GM19238 (cell line): ENCODE measurements around the gene RMC1.
"Not testable (repeated sequence)": the region's sequence is repeated elsewhere in the genome, so short reads cannot be mapped to it uniquely, and the experiment has no call there.

Experiments
- DNase-seq: peaks from one replicate; pipeline ENCODE4 v3.0.0; 2011; ENCODE audit warnings: low spot score; ENCODE audit not compliant: insufficient read length

Gene RMC1

DNA sequence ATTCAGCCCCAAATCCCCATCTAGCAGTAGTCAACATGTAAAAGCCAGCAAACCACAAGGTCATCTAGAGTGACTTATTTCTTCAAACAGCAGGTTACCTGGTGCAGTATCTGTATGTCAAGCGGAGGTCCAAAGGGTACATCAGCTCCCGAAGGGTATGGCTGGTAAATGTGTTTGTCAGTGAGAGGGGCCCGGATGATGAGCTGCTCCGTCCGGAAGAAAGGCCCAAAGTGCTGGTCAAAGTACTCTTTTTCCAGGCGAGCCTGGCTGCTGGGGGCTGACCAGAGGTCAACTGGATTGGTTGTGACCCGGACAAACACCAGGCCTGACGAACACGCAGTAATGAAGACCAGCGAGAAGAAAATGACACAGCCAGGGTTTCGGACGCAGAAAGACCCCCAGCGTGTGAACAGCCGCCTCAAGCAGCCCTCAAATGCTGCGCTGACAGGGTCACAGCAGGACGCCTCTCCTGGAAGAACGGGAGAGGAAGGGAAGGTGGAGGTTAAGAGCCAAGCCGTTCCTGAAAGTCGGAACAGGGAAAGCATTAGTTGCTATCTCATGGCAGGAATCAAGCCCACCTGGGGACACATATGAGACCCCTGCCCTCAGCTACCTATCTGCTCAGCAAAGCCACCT lies 53.0 kb downstream of the RMC1 start:
- no peak for DNase-seq

DNA sequence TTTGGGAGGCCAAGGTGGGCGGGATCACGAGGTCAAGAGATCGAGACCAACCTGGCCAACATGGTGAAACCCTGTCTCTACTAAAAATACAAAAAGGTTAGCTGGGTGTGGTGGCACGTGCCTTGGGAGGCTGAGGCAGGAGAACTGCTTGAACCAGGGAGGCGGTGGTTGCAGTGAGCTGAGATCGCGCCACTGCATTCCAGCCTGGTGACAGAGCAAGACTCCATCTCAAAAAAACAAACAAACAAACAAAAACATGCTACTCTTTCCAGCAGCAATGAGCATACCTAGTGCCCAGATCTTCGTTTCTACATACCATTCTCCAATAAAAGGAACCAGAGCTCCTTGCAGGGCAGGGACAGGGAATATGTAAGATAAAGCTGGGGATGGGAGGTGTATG lies 54.2 kb downstream of the RMC1 start:
- not testable (repeated sequence) for DNase-seq

DNA sequence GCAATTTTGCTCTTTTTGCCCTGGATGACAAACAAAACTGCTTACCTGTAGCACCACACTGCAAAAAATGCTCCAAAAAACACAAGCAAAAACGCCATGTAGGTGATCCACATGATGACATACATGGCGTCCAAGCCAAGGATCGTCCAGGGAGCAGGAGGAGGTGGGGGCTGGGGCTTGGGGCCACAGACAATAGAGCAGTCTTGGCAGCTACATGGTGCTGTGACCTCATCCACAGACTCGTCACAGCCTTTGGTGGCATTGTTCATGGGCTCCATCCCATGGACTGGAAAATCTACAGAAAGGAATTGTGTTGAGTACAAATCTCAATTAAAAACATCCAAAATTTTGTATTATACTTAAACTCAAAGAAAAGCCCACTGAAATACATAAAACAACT lies 56.9 kb downstream of the RMC1 start:
- DNase-seq = no peak

DNA sequence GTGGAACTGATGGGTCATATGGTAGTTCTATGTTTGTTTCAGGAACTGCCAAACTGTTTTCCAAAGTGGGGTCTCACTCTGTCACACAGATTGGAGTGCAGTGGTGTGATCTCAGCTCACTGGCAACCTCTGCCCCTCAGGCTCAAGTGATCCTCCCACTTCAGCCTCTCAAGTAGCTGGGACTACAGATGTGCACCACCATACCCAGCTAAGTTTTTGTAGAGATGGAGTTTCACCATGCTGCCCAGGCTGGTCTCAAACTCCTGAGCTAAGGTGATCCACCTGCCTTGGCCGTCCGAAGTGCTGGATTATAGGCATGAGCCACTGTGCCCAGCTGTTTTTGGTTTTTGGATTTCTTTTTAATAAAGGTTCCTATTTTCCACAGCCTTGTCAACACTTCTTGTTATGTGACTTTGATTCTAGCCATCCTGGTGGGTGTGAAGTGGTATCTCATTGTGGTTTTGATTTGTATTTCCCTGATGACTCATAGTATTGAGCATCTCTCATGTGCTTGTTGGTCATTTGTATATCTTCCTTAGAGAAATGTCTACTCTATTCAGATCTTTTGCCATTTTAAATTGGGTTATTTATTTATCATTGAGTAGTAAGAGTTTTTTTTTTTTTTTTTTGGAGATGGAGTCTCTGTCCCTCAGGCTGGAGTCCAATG lies 60.2 kb downstream of the RMC1 start:
- no peak for DNase-seq

DNA sequence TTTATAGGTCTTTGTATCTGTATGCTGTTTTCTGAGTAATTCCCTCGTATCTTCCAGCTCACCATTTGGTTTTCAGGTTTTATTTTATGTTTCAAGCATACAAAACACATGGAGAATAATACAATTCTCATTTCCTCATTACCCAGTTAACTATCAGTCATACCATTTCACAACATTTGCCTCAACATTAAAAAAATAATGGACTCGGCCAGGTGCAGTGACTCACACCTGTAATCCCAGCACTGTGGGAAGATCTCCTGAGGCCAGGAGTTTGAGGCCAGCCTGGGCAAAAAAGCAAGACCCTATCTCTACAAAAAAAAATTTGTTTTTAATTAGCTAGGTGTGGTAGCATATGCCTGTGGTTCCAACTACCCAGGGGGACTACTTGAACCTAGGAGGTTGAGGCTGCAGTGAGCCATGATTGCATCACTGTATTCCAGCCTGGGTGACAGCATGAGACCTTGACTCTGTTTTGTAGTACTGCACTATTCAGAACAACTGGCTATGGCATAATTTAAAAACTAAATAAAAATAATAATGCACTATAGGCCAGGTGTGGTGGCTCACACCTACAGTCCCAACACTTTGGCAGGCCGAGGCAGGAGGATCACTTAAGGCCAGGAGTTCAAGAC lies 62.7 kb downstream of the RMC1 start:
- no peak for DNase-seq

DNA sequence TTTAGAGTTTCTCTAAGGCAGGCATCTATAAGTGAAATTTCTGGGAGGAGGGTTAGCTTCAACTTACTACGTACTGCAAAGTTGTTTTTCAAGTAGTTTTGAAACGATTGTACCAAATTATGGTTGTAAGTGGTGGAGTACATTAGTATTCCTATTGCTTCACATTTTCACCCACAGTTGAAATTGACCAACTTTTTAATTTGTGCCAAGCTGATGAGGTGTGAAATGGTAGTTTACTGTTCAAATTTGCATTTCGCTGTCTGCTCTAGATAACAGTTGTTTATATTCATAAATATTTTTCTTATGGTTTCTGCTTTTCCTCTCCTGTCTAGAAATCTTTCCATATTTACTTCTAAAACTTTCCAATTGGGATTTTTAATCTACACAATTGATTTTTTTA lies 64.4 kb downstream of the RMC1 start:
- no peak for DNase-seq

DNA sequence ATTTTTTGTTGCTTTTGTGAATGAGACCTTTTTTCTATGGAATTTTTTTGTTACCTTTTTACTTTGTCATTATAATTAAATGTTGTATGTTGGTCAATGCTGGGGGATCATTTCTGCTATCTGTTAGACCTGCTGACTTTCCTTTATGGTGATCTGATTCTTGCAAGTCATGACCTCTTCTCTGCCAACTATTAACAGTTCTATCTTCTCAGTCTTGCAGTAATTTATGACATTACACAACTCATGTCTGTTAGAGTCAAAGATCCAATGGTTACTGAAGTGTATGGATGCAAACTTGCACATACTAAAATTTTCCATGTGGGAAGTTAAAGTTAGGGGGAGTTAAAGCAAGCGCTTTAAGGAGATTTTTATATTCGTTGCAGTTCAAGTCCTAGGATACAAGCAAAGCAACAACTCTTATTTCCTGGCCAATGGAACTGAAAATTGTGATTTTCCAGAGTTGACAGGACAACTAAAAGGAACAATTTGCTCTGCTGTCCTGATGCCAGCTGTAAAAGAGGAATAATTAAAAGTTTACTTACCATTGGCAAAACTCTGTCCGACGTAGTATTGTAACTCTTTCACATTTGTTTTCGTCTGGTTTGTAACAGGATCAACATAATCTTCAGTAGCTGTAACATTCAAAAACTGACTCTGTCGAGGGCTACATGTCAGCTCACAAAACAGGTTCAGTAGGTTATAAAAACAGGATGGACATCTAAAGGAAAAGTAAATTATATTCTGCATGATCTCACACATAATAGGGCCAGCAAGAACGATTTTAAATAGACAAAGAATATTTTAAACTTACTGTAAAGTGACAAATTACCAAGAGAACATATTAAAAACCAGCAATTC lies 65.2 kb downstream of the RMC1 start:
- no peak for DNase-seq

DNA sequence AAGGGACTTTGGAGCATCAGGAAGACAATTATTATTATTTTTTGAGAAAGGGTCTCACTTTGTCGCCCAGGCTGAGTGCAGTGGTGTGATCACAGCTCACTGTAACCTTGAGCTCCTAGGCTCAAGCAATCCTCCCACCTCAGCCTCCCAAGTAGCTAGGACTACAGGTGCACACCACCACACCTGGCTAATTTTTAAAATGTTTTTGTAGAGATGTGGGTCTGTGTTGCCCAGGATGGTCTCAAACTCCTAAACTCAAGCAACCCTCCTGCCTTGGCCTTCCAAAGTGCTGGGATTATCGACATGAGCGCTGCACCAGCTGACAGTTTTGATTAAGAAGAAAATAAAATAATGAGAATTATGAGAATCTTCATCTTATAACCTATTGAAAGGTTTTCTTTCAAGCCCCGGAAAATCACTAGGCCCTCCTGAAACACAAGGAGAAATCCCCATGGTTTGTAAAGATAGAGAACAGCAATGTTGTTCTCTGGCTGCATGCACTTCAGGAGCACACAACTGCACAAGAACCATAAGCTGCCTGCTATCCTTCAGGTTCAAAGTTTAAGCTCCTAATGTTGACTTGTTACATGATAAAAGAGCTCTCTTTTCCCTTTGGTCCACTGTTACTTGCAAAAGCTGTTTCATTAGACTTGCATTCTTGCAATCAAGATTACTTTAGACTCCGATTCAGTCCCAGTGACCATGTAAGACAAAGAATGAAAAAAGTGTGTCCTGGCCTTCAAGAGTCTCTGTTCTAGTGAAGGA lies 66.2 kb downstream of the RMC1 start:
- DNase-seq = no peak

DNA sequence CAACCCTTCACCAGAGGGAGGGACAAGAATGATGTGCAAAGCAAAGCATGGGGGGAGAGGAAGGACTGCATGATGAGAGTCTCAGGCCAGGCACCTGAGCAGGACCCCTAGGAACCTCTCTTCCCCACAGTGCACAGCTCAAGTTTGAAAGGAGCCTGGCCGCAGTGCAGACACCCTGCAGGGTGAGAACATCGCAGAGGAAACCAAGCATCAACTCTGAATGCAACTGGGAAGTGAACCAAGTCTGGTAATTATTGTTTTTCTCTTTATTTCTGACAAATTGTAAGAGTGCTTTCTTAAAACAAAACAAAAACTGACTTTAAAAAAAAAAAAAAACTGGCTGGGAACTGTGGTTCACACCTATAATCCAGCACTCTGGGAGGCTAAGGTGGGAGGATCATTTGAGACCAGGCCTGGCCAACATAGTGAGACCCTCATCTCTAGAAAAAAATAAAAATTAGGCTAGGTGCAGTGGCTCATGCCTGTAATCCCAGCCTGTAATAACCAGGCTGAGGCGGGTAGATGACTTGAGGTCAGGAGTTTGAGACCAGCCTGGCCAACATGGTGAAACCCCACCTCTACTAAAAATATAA lies 67.7 kb downstream of the RMC1 start:
- no peak for DNase-seq

DNA sequence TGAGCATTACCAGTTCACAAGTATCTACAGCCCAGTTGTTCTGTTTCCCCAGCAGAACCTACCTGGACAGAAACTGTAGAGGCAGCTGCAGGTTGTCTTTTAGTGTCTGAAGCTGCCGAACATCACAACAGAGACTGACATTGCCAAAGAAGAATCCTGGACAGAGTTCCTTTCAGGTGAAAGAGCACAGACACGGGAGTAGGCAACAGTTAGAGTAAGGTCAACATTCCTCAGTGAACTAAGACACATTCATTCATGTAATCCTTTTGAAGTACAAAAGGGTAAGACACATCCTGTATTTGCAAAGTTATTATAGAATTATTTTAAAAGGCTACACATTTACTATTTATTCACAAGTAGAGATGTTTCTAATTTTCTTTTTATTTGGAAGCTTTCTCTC lies 68.7 kb downstream of the RMC1 start:
- DNase-seq = no peak

DNA sequence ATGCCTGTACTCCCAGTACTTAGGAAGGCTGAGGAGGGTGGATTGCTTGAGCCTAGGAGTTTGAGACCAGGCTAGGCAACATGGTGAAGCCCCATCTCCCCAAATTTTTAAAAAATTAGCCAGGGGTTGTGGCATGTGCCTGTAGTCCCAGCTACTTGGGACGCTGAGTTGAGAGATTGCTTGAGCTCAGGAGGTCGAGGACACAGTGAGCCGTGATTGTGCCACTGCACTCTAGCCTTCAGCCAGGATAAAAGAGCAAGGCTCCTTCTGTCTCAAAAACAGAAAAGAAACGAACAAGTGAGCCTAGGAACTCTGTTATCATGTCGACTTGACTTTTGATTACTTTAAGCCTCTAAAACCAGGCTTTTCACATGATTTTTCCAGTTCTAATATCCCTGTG lies 69.3 kb downstream of the RMC1 start:
- DNase-seq = no peak

DNA sequence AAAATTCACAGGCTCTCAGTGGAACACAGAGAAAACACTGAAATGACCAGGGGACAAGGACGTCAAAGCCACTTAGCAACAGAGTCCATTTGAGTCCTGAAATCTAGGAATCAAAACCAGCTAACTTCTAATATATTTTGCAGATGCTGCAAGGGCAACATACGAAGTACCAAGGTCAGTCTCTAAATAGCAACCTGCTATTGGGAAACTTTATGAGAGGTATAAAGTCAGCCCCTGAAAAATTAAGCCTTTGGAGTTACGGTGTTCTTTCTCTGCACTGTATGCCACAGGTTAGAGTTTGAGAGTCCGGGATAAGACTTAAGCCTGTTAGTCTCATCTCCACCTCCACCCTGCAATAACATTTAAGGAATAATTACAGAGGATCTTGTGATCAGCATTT lies 69.7 kb downstream of the RMC1 start:
- DNase-seq = no peak

DNA sequence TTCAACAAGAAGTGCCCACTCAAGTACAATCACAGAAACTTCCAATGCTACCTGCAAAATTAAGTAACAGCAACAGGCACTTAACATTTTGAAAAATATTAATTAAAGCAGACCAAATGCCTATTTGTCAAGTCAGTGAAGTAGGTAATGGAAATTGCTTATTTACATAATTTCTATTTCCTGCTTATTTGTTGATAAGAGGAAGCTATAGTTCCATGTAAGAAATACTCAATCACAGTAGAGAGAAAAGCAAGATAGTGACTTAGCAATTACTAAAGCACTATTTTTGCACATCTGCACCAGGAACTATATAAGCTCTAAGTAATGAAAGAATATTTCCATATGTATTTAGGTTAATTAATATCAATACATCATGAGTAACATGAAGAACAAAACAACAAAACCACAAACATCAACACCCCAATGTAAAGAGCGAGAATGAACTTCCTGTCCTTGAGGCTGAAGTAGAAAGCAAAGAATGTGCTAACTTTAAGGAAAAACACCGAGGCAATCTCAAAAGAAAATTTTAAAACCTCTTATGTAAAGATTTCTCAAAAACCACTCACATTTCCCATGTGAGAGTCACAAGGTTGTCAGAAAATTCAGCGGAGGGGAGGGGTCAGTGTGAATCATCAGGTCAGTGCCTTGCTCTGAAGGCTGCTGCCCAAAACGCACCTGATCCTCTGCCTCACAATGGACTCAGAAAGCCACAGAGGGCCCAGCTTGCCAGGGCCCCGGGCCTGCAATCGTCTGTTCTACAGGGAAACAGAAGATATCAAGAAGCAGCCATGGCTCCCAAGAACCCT lies 70.5 kb downstream of the RMC1 start:
- DNase-seq = no peak

DNA sequence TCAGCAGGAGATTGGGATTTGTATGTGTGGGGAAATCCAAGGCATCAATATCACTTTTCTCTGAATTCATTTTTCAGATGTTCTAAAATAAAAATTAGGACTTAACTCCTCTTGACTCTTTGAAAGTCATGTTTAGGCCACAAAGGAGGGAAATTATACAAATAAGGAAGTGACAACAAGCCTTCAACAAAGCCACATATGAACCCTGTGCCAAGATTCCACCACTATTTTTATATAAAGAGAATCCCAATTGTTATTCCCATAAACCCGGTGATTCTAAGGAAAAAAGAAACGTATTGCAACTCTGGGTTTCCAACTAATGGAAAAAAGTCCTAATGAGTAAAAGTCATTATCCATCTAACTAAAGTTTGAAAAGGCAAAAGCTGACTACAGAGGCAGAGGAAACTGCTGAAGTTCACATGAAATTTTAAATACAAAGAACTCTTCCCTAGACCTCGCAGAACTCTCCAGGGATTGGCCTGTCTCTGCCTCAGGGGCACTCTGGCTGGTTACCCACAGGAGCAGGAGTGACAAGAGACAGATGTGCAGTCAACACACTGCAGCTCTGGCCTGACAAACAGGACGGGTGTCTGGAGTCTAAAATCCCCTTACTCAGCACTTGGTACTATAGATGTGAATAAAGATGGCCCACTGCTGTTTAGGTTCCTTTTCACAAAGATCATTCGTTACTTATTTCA lies 71.4 kb downstream of the RMC1 start:
- no peak for DNase-seq

DNA sequence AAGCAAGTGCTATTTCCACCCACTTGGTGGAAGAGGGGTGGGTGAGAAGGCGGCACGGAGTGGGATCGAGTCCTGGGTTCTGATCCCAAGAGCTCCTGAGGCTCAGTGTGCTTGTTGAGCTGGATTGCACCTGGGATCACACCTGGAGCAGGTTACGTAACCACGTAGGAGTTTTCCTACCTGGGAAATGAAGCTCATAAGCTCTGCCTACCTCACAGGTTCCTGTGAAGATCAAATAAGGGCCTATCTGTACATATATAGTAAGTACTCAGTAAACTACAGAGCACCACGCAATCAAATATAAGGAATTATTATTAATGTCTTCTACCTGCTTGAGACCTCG lies 72.0 kb downstream of the RMC1 start:
- DNase-seq = no peak

DNA sequence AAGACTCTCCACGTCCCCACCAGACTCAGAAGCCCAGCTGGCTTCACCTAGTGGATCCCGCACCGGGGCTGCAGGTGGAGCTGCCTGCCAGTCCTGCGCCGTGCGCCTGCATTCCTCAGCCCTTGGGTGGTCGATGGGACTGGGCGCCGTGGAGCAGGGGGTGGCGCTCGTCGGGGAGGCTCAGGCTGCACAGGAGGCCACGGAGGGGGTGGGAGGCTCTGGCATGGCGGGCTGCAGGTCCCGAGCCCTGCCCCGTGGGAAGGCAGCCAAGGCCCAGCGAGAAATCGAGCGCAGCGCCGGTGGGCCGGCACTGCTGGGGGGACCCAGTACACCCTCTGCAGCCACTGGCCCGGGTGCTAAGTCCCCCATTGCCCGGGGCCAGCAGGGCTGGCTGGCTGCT lies 74.2 kb downstream of the RMC1 start:
- DNase-seq = not testable (repeated sequence)

DNA sequence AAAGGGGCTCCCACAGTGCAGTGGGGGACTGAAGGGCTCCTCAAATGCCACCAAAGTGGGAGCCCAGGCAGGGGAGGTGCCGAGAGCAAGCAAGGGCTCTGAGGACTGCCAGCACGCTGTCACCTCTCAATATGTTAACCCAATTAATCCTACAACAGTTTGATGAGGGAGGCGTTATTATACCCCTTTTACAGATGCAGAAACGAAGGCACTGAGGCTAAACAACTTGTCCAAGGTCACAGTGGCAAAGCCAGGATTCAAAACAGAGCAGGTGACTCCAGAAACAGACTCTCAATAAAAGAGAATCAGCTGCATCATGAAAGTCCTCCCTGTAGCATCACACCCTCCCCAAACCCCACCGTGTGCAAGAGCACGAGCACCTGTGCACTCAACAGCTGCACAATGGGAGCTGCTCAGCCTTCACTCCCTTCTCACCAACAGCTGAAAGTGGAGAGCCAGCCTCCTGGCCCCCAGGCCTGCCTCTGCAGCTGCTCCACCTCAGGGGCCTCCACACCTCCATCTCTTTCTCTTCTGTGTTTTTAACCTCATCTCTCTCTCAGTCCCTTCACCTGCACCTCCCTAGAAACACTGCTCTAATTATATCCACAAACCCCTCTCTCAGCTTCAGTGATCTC lies 74.9 kb downstream of the RMC1 start:
- no peak for DNase-seq

DNA sequence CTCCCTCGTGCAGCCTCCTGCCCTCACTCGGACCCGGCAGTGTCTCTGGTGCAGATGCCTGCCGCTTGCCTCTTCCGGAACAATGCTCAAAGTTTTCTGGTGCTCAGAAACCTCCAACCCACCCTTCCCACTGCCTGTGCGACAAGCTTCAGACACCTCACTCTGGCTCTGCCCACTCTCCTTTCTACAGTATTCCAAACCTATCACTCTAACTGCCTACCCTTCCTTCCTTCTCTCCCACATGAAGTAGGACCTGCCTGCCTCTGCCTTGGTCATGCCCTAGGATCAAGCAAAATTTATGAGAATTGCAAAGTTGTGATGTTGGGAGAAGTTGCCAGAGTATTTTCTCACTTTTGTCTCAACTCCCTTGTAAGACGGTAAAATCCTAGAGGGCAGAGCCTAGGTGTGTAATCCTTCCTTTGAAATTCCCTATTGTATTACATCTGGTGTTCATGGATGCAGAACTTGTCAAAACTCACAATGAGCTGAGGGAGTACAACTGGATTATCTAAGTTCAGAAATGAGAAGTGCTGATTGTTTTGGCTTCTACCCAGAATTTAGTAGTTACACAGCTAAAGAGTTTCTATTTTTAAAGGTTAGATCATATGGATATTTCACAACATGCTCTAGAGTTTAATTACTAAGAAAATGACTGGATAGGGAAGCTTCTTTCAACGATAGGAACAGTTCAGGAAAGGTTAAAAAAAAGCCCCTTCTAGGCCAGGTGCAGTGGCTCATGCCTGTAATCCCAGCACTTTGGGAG lies 75.8 kb downstream of the RMC1 start:
- no peak for DNase-seq
